SK-N-SH (cell line): ENCODE measurements around the gene CYP2D6.

Experiments used
- CTCF ChIP-seq: fragments of 200-600 bp; sonication (generic); IDR thresholded peaks from 2 replicates; pipeline ENCODE4 v1.6.1; 2017; ENCODE audit warnings: antibody characterized with exemption, mild to moderate bottlenecking, moderate library complexity
- EZH2phosphoT487 ChIP-seq: fragments of 200-600 bp; sonication (generic); IDR thresholded peaks from 2 replicates; pipeline ENCODE4 v1.6.1; 2017; ENCODE audit warnings: low read depth, mixed run types, mild to moderate bottlenecking, antibody characterized with exemption, moderate library complexity, borderline replicate concordance
- GATA2 ChIP-seq: sonication (generic); formaldehyde crosslinking; IDR thresholded peaks from 2 replicates; pipeline ENCODE4 v1.5.0; 2020; ENCODE audit warnings: mild to moderate bottlenecking, missing genetic modification reagents
- NRF1 ChIP-seq: IDR thresholded peaks from 2 replicates; pipeline ENCODE4 v1.6.1; 2012; ENCODE audit warnings: low read depth, mild to moderate bottlenecking, low read length
- POLR2AphosphoS5 ChIP-seq: IDR thresholded peaks from 2 replicates; pipeline ENCODE4 v1.6.1; 2012; ENCODE audit warnings: low read depth, low read length
- RAD21 ChIP-seq: IDR thresholded peaks from 2 replicates; pipeline ENCODE4 v1.6.1; 2012; ENCODE audit warnings: mild to moderate bottlenecking, low read length
- TCF12 ChIP-seq: IDR thresholded peaks from 2 replicates; pipeline ENCODE4 v1.4.0; 2012
- TEAD4 ChIP-seq: IDR thresholded peaks from 2 replicates; pipeline ENCODE4 v1.4.0; 2012; ENCODE audit warnings: mild to moderate bottlenecking, borderline replicate concordance; ENCODE audit not compliant: insufficient read depth
- ZBTB33 ChIP-seq: IDR thresholded peaks from 2 replicates; pipeline ENCODE4 v1.4.0; 2012; ENCODE audit warnings: low read depth, borderline replicate concordance

GRCh38 chr22:42101199-42101598, 29.4 kb downstream of the CYP2D6 start:
- TF ChIP-seq EZH2phosphoT487 = no peak
- TF ChIP-seq RAD21 = no peak
- no peak for TF ChIP-seq POLR2AphosphoS5
- no peak for TF ChIP-seq CTCF
- no peak for TF ChIP-seq ZBTB33
- no peak for TF ChIP-seq TCF12
- TF ChIP-seq NRF1 = no peak
- TF ChIP-seq GATA2 (CRISPR knock-in tag) = no peak
- no peak for TF ChIP-seq TEAD4
